ENCODE measurements around the gene AJM1. TPM values are rescaled to one million over a fixed set of nuclear protein-coding genes. Genes with fewer than 3 reads are reported as not detected.
A peak's percentile ranks its signal among the peaks of the same experiment; 100 is the strongest.

Gene AJM1
- total RNA-seq, 1 donor from 2014 or later: 3.3 TPM

GRCh38 chr9:136867480-136867879 is 25.2 kb downstream of the AJM1 start:
- Histone ChIP-seq H3K9ac (ENCODE audit: low read length) (no peak overlapping the region), H3K4me1 (ENCODE audit: insufficient read depth, low read length) (peaks cover 7% of the 10 kb centered on the region), H3K27ac (ENCODE audit: low read depth, low read length) (no peak overlapping the region), H3K36me3 (ENCODE audit: insufficient read depth, low read length) (peaks cover 4% of the 10 kb centered on the region), H3K27me3 (ENCODE audit: insufficient read depth, low read length) (no peaks in the 10 kb centered on the region), H4K20me1 (ENCODE audit: insufficient read depth, low read length) (peaks cover 29% of the 10 kb centered on the region), H2AFZ (ENCODE audit: low read depth, low read length) (no peak overlapping the region), H3K9me3 (ENCODE audit: insufficient read depth, low read depth, low read length) (peaks cover 1% of the 10 kb centered on the region), H3K4me3 (ENCODE audit: insufficient read depth, low read depth, low read length) (no peak overlapping the region), H3K79me2 (ENCODE audit: insufficient read depth, low read length) (peaks cover 27% of the 10 kb centered on the region), H3K4me2 (ENCODE audit: low read length) (no peak overlapping the region)
- peaks cover 13% of the 10 kb centered on the region for H3K36me3 Mint-ChIP-seq (ENCODE audit: low read depth, unreplicated experiment)
- peaks cover 10% of the 10 kb centered on the region for H3K9me3 Mint-ChIP-seq (ENCODE audit: unreplicated experiment)
- no peak for TF ChIP-seq CTCF (IDR thresholded peaks at IDR 0.05; ENCODE audit: insufficient read depth, low read depth, low read length)
- TF ChIP-seq EZH2 (IDR thresholded peaks at IDR 0.05; ENCODE audit: insufficient read depth, low read length): no peak
- H3K27ac Mint-ChIP-seq (ENCODE audit: unreplicated experiment): no peak overlapping the region
- peaks cover 6% of the 10 kb centered on the region for H3K4me1 Mint-ChIP-seq (ENCODE audit: low read depth, unreplicated experiment)
- no peak for DNase-seq (ENCODE audit: low read depth)
- no peaks in the 10 kb centered on the region for H3K27me3 Mint-ChIP-seq (ENCODE audit: low read depth, unreplicated experiment)
- FAIRE-seq: no peak
- peak overlapping the region; percentile 76 for H3K4me3 Mint-ChIP-seq (ENCODE audit: unreplicated experiment)

GRCh38 chr9:136867917-136868316 is 25.6 kb downstream of the AJM1 start:
- no peak overlapping the region for H3K27ac Mint-ChIP-seq (ENCODE audit: unreplicated experiment)

More at GRCh38 chr9:136867917-136868316, 25.6 kb downstream of the AJM1 start:
- Mint-ChIP-seq H3K36me3 (ENCODE audit: low read depth, unreplicated experiment) (peaks cover 13% of the 10 kb centered on the region), H3K4me3 (ENCODE audit: unreplicated experiment) (peak overlapping the region; percentile 25), H3K9me3 (ENCODE audit: unreplicated experiment) (peaks cover 10% of the 10 kb centered on the region), H3K4me1 (ENCODE audit: low read depth, unreplicated experiment) (peaks cover 6% of the 10 kb centered on the region), H3K27me3 (ENCODE audit: low read depth, unreplicated experiment) (no peaks in the 10 kb centered on the region)
- H3K4me1 ChIP-seq (ENCODE audit: insufficient read depth, low read length): peaks cover 7% of the 10 kb centered on the region
- H3K27me3 ChIP-seq (ENCODE audit: insufficient read depth, low read length): no peaks in the 10 kb centered on the region
- no peak overlapping the region for H3K4me3 ChIP-seq (ENCODE audit: insufficient read depth, low read depth, low read length)
- no peak overlapping the region for H3K9ac ChIP-seq (ENCODE audit: low read length)
- no peak for DNase-seq (ENCODE audit: low read depth)
- H2AFZ ChIP-seq (ENCODE audit: low read depth, low read length): no peak overlapping the region
- TF ChIP-seq EZH2 (IDR thresholded peaks at IDR 0.05; ENCODE audit: insufficient read depth, low read length): no peak
- no peak for TF ChIP-seq CTCF (IDR thresholded peaks at IDR 0.05; ENCODE audit: insufficient read depth, low read depth, low read length)
- H3K4me2 ChIP-seq (ENCODE audit: low read length): no peak overlapping the region
- peaks cover 25% of the 10 kb centered on the region for H4K20me1 ChIP-seq (ENCODE audit: insufficient read depth, low read length)
- H3K36me3 ChIP-seq (ENCODE audit: insufficient read depth, low read length): peaks cover 4% of the 10 kb centered on the region
- H3K27ac ChIP-seq (ENCODE audit: low read depth, low read length): no peak overlapping the region
- FAIRE-seq: no peak
- peaks cover 27% of the 10 kb centered on the region for H3K79me2 ChIP-seq (ENCODE audit: insufficient read depth, low read length)
- peaks cover 4% of the 10 kb centered on the region for H3K9me3 ChIP-seq (ENCODE audit: insufficient read depth, low read depth, low read length)

Measured in astrocyte (in vitro differentiated cells and primary cell).